HG03342 (cell line): ENCODE measurements around the gene SSTR5.
"Not testable (repeated sequence)": the region's sequence is repeated elsewhere in the genome, so short reads cannot be mapped to it uniquely, and the experiment has no call there.

Source experiments
- ATAC-seq: cut with Tn5 transposase; IDR thresholded peaks from one replicate; pipeline ENCODE4 v1.9.1; 2021; ENCODE audit warnings: mild to moderate bottlenecking, moderate library complexity; ENCODE audit not compliant: unreplicated experiment

The SSTR5 gene

GRCh38 chr16:1072526-1073261 lies at the start of gene SSTR5:
Gene SSTR5 (plus strand): TSS chr16:1072747. CDS start chr16:1078869, 6,122 bp downstream.
- ATAC-seq, result no peak

DNA sequence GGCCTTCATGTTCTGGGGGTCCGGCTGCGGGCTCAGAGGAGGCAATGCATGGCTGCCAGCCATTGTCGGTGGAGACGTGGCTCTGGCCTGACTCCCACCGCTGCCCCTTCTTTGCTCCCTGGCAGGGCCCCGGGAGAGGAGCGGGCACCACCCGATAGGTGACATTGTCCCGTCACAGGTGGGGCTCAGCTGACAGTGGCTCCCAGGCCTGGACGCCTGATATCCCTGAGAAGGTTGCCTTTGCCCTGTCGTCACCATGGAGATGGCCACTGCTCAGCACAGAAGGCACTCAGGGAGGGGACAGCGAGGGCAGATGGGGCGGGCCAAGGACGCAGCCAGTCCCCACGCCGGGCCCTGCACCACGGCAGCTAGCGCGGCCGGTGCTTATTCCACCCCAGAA lies 48.4 kb upstream of the SSTR5 start:
- no peak for ATAC-seq

GRCh38 chr16:1025183-1025809 lies 47.3 kb upstream of the SSTR5 start:
- ATAC-seq, result not testable (repeated sequence)

DNA sequence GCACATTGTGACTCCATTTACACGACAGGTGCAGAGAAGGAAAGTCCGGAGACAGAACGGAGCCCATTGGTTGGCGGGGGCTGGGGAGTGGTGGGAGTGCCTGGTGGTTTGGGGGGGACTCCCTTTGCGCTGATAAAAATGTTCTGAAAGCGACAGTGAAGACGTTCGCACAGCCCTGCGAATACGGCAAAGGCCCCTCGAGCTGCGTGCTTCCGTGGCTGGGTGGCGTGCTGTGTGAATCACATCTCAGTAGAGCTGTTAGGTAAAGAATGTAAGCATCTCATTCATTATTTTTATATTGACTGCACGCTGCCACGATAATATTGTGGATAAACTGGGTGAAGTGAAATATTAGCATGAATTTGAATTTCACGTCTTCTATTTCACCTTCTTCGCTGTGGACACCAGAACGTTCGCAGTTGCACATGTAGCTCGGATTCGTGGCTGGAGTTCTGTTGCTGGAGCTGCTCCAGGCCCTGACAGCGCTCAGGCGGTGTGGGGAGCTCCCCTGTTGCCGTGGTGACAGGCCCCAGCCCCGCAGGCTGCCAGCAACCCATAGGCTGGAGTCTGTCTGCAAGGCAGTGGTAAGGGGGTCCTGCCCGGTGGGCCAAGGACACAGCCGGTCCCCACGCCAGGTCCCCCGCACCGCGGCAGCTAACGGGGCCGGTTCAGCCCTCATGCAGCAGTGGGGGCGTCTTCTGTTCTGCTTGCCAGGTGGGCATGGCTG lies 46.3 kb upstream of the SSTR5 start:
- ATAC-seq, result no peak

DNA sequence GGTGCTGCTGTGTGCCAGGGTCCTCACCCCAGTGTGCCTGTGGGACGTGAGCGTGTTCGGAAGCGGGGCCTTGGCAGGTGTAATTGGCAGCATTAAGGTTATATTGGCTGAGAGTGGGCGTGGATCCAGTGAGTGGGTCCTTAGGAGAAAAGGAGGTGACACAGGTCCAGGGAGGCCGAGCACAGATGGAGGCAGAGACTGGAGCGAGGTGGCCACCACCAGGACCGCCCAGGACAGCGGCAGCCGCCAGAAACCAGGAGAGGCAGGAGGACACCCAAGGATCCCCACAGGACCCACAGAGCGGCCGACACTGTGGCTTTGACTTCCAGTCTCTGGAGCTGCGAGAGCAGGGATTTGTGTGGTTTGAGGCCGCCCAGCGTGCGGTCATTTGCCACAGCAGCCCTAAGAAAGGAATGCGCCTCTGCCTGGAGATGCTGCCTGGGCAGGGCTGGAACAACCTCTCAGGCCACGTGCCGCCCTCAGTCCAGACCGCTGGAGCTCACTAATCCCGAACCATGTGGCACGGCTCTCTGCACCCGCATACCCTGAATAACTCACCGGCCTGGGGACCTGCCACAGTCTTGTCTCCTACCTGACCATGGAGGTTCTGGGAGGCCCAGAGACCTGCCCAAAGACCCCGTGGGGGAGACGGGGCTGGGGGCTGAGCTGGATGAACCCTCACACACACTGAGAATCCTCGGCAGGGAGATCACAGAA lies 45.6 kb upstream of the SSTR5 start:
- ATAC-seq, result no peak

- ATAC-seq, result no peak
These were observed 45.1 kb upstream of the SSTR5 start for GRCh38 chr16:1027501-1027815.

- ATAC-seq, result no peak
These were observed 44.5 kb upstream of the SSTR5 start for GRCh38 chr16:1028056-1028455.

DNA sequence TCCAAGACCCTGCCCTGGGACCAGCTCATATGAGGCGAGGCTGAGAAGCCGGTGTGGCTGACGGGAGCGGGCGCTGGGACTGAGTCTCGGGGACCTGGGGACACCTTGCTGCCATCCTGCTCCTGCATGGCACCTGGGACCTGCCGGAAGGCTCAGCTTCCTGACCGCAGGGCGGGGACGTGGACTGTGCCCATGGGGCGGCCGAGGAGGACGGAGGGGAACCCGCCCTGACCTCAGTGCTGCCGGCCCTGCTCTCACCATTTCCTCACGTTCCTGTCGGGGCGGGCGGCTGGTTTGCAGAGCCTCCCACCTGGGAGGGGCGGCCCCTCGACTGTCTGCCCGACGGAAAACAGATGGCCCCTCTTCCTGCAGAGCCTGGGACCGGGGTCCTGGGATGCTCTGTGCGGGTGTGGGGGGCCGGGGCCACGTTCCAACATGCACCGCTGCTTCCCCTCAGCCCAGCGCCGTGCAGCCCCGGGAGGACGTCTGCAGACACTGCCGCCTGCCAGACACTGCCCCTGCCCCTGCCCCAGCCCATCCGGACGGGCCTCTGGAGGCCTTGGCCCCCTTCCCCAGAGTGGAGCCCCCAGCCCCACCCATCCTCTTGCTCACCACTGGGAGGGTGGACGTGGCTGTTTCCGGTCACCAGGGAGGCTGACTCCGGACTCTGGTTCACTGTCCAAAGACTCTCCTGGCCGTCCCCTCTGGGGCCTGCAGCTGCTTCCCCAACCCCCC lies 43.9 kb upstream of the SSTR5 start:
- no peak for ATAC-seq

GRCh38 chr16:1029259-1029545 lies 43.3 kb upstream of the SSTR5 start:
- no peak for ATAC-seq

DNA sequence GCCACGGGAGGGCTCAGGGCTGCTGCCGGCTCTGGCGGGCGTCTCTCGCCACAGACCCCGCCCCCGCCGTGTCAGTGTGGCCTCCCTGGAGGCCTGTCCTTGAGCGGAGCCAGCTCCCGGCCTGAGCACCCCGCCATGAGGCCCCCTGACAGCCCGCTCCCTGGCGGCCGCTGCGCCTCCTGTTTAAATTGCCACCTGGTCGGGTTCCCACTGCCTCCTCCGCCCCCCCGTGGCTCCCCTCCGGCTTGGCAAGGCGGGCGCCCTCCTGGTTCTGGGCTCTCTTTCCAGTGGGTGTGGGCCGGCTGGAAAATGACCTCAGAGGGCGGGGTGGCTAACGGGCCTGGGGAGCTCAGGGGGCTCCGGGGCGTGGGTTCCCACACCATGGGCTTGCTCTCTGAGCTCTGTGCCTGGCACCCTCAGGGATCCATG lies 42.1 kb upstream of the SSTR5 start:
- no peak for ATAC-seq

GRCh38 chr16:1031666-1032065 lies 40.9 kb upstream of the SSTR5 start:
- ATAC-seq, result no peak

DNA sequence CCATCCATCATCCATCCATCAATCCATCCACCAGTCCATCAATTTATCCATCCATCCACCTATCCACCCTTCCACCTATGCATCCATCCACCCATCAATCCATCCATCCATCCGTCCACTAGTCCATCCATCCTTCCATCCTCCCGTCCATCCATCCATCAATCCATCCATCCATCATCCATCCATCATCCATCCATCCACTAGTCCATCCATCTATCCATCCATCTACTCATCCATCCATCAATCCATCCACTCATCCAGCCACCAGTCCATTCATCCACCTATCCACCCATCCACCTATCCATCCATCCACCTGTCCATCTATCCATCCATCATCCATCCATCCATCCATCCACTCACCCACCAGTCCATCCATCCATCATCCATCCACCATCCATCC lies 39.9 kb upstream of the SSTR5 start:
- no peak for ATAC-seq

DNA sequence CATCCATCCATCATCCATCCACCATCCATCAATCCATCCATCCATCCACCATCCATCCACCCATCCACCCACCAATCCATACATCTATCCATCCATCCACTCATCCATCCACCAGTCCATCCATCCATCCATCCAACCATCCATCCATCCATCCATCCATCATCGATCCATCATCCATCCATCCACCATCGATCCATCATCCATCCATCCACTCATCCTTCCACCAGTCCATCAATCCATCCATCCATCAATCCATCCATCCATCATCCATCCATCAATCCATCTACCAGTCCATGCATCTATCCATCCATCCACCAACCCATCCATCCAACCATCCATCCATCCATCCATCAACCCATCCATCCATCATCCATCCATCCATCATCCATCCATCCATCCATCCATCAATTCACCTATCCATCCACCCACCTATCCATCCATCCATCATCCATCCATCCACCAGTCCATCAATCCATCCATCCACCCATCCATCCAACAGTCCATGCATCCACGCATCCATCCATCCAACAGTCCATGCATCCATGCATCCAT lies 39.3 kb upstream of the SSTR5 start:
- ATAC-seq, result no peak

DNA sequence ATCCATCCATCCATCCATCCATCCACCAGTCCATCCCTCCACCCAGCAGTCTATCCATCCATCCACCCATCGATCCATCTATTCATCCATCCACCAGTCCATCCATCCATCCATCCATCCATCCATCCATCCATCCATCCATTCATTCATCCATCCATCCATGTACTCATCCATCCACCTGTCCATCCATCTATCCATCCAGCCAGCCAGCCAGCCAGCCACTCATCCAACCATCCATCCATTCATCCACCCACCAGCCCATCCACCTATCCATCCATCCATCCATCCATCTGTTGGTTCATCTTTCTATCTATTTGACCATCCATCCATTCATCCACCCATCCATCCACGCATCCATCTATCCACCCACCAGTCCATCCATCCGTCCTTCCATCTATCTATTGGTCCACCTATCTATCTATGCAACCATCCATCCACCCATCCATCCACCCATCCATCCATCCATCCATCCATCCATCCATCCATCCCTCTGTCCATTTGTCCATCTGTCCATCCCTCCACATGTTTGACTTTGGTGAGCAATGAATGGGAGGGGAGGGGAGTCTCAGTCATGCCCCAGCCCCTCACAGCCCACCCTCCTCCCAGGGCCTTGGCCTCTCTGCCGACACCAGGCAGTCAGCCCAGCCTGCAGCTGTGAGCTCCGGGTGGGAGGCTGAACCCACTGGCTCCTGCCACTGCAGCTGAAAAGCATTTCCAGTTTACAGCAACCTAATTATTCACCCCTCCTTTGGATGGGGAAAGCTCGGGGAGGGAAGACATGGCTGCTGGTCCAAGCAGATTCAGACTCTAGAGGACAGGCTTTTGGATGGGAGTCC lies 38.1 kb upstream of the SSTR5 start:
- ATAC-seq, result no peak

DNA sequence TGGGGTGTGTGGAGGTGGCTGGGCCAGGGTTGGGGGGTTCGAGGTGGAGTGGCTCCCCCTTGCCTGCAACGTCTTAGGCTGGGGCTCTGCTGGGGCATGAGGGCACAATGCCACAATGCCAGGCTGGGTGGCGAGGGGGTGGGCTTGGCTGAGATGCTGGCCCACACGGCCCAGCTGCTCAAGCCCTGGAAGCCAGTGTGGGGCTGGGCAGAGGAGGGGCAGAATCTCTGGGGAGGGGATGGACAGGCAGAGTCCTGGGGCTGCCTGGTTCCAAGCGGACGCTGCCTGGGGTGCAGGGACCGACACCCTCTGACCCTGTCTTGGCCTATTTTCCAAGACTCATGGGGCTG lies 37.5 kb upstream of the SSTR5 start:
- no peak for ATAC-seq

DNA sequence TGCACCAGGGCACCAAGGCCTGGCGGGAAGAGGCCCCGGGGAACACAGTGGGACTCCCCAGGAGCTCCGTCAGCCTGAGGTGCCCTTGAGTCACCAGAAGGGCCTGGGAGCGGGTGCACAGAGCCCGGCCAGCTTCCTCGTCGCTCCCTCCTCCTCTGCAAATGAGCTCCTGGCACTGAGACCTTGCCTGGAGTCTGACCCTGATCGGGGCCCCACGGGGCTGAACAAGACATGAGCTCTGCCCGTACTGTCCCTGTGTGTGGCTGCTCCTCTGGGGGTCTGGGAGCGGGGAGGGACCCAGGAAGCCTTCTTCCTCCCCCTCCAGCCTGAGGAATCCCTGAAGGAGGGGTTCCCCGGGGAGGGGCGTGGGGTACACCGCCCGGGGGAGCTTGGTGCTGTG lies 36.4 kb upstream of the SSTR5 start:
- ATAC-seq, result no peak

- ATAC-seq, result no peak
These were observed 35.7 kb upstream of the SSTR5 start for GRCh38 chr16:1036726-1037393.

DNA sequence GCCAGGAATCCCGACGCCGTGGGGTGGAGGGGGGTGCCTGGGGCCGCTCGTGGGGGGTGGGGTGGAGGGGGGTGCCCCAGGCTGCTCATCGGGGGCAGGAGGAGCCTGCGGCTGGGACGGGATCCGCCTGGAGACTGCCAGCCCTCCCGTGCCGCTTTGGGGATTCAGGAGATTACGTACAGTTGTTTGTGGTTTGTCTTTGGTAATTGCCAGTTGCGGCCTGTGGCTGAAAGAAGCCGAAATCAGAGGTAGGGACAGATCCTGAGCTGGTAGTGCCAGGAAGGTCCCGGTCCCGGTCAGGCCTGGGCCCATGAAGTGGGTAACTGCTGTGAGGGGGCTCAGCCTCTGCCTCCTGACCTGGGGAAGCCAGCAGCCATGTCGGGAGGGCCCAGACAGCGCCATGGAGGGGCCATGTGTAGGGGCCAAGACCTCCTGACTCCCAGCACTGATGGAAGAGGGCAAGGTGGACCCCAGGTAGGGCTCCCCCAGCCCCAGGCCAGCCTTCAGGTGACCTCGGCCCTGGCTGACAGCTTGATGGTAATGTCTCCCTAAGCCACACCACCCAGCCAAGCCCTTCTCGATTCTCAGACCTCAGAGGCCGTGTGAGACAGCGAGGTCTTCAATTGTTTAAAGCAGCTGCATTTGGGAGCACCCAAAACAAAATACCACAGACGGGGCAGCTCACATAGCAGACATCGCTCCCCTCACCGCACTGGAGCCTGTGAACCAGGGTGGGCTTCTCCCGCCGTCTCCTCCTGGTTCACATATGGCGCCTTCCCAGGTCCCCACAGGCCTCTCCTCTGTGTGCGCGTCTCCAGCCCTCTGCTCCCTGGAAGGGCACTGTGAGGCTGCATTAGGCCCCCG lies 34.9 kb upstream of the SSTR5 start:
- no peak for ATAC-seq

DNA sequence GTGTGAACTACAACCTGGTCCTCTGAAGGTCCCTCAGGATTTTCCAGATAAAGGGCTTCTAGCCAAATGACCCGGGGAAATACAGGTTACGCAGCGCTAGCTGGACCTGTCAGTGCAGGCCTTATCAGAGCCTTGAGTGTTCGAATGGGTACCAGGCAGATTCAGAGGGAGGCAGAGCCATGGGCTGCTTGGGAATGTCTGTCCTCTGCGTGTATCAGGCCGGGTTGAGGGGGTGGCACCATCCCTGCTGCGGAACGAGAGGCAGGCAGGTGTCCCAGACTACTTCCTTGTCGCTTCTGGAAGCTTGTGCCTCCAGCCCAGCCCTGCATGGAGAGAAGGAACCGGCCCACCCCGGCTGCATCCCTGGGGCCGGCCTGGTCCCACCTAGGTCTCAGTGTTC lies 33.6 kb upstream of the SSTR5 start:
- ATAC-seq, result no peak
